ENCODE data around the gene GNAL. TPM values are rescaled to one million over a fixed set of nuclear protein-coding genes. Genes with fewer than 3 reads are reported as not detected.

Gene GNAL
- total and polyA plus RNA-seq, 3 donors from 2014 or later = 11.6 to 12.8 (median 12.1) TPM

DNA sequence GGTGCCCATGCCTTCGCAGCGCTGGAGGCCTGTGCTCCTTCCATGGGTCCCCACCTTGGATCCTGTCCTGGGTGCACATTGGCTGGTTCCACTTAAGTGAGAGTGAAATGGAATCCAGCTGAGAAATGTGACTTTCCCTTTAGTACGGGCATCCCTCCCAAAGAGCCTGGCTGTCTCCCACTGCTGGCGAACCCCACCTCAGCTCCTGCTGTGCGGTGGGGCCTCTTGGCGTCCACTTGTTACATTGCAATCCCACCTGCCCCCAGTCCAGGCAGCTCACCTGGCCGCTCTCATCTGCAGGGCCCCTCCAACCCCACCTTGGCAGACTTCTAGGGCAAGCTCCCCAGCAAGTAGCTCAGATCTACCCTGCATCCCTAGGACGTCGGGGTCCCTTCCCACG, 35.5 kb upstream of the GNAL start:
- H3K27ac ChIP-seq = no peak overlapping the region
- peaks cover 3% of the 10 kb centered on the region for H3K4me1 ChIP-seq
- no peaks in the 10 kb centered on the region for H3K9me3 ChIP-seq
- H3K36me3 ChIP-seq (ENCODE audit: low read depth, missing control alignments) = no peaks in the 10 kb centered on the region
- intact Hi-C loops (cut with DNase I; ENCODE audit: low total_unique reads) = no loop called here
- 81 to 86% methylated on average over 10 of the region's 10 CpGs for WGBS, 2 donors
- TF ChIP-seq, protein P1, sequence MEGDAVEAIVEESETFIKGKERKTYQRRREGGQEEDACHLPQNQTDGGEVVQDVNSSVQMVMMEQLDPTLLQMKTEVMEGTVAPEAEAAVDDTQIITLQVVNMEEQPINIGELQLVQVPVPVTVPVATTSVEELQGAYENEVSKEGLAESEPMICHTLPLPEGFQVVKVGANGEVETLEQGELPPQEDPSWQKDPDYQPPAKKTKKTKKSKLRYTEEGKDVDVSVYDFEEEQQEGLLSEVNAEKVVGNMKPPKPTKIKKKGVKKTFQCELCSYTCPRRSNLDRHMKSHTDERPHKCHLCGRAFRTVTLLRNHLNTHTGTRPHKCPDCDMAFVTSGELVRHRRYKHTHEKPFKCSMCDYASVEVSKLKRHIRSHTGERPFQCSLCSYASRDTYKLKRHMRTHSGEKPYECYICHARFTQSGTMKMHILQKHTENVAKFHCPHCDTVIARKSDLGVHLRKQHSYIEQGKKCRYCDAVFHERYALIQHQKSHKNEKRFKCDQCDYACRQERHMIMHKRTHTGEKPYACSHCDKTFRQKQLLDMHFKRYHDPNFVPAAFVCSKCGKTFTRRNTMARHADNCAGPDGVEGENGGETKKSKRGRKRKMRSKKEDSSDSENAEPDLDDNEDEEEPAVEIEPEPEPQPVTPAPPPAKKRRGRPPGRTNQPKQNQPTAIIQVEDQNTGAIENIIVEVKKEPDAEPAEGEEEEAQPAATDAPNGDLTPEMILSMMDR (IDR thresholded peaks at IDR 0.05) = no peak
- no peak for TF ChIP-seq POLR2A (IDR thresholded peaks at IDR 0.05)
- no peak overlapping the region for H3K4me3 ChIP-seq
- DNase-seq = no peak
- H3K27me3 ChIP-seq = no peaks in the 10 kb centered on the region

DNA sequence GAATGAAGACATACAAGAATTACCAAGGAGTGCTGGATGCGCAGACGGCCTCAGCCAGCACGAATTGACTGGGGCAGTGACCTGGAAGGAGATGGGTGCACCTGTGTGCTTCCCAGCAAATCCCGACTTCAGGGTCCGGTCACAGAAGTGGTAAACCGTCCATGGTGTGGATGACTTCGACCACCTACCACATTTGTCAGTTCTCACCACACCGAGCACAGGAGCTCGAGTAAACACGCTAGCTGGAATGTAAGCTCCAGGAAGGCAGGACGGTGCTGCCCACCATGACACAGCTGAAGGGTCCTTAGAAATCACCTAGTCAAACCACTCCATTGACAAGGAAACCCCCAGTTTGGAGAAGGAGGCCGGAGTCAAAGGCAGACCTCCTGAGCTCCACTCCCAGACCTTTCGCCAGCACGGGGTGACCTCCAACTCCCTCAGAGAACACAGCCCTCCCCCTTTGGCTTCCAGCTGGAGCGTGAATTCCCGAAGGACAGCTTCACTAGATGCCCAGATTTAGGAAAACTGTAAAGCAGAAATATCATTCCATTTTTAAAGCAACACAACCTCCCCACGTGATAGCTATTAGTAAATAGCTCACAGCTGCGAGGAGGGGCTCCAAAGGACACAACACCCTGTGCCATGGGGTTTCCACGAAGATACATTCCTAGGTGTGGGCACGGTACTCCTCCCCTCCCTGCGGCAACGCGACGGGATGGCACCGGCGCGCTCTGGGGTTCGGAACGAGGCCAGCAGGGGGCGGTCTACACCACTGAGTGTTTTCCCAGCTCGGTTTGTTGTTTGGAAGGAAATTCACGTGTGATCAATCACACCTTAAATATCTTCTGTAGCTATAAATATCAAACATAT, 34.1 kb upstream of the GNAL start:
- no peaks in the 10 kb centered on the region for H3K9me3 ChIP-seq
- peak overlapping the region in 1 of 2 donors; percentile 26 for H3K4me3 ChIP-seq
- no peaks in the 10 kb centered on the region for H3K36me3 ChIP-seq (ENCODE audit: low read depth, missing control alignments)
- TF ChIP-seq, protein P1 (IDR thresholded peaks at IDR 0.05) = peak; percentile 41 to 83 (median 65)
- no peak for TF ChIP-seq POLR2A (IDR thresholded peaks at IDR 0.05)
- no peak overlapping the region for H3K27ac ChIP-seq
- 25 to 32% methylated on average over 32 of the region's 32 CpGs for WGBS, 2 donors
- H3K27me3 ChIP-seq = no peaks in the 10 kb centered on the region
- intact Hi-C loops (cut with DNase I; ENCODE audit: low total_unique reads) = no loop called here
- DNase-seq = peak; percentile 72
- H3K4me1 ChIP-seq = peaks cover 3% of the 10 kb centered on the region

DNA sequence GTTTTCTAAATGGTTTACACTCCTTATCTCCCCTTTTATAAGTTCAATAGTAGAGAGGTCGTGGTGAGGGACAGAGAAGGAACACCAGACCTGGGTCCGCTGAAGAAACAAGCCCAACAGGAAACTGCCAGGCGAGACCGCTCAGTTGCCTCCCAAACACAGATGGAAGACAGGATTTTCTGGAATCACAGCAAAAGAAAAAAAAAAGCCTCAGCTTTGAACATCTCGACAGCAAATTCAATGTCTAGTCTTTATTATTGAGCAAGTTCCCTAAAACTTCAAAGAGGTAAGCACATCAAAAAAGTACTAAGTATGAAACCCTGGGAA, 33.5 kb upstream of the GNAL start:
- H3K9me3 ChIP-seq = no peaks in the 10 kb centered on the region
- TF ChIP-seq POLR2A (IDR thresholded peaks at IDR 0.05) = no peak
- TF ChIP-seq, protein P1 (IDR thresholded peaks at IDR 0.05) = peak in 1 of 3 experiments; percentile 3
- peaks cover 3% of the 10 kb centered on the region for H3K4me1 ChIP-seq
- no peaks in the 10 kb centered on the region for H3K27me3 ChIP-seq
- no peak overlapping the region for H3K4me3 ChIP-seq
- intact Hi-C loops (cut with DNase I; ENCODE audit: low total_unique reads) = no loop called here
- no peak for DNase-seq
- WGBS, 2 donors = 18 to 23% methylated on average over 5 of the region's 5 CpGs
- no peaks in the 10 kb centered on the region for H3K36me3 ChIP-seq (ENCODE audit: low read depth, missing control alignments)
- no peak overlapping the region for H3K27ac ChIP-seq

DNA sequence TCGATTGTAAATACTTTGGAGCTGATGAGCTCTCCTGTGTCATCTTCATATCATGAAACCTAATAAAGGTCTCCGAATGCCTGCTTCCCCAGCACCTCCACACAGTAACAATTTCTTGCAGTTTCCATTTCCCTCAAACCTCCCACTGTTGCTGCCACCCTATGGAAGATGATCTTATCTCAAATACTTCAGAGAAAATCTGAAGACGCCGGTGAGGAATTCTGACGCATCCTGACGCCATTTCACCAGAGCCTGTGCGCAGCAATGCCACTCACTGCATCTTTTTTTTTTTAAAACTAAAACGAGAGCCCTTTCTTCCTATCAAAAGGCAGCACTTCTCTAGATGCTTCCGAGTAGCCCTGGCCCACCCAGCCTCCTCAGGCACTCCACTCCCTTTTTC, 31.9 kb upstream of the GNAL start:
- H3K9me3 ChIP-seq = no peaks in the 10 kb centered on the region
- peaks cover 3% of the 10 kb centered on the region for H3K4me1 ChIP-seq
- TF ChIP-seq, protein P1 (IDR thresholded peaks at IDR 0.05) = no peak
- TF ChIP-seq POLR2A (IDR thresholded peaks at IDR 0.05) = no peak
- H3K27ac ChIP-seq = no peak overlapping the region
- intact Hi-C loops (cut with DNase I; ENCODE audit: low total_unique reads) = no loop called here
- no peaks in the 10 kb centered on the region for H3K27me3 ChIP-seq
- 83% methylated on average over 9 of the region's 9 CpGs for WGBS, 2 donors
- H3K36me3 ChIP-seq (ENCODE audit: low read depth, missing control alignments) = no peaks in the 10 kb centered on the region
- DNase-seq = no peak
- H3K4me3 ChIP-seq = no peak overlapping the region

DNA sequence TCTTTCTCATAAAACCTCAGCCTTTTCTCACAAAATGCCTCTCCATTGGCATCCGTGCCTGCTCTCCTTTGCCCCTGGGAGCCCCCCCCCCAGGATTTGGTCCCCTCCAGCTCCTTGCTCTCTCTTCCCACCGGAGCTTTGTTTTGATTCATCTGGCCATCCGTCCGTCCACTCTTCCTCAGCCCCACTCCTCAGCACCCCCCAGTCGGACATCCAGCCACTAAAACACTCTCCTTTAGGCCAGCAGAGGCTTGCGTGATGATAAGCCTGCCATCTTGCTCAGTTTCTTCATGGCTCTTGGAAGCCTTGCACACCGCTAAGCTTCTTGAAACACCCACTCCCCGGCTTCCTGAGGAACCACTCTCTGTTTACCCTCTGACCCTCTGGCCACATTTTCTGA, 31.5 kb upstream of the GNAL start:
- Histone ChIP-seq H3K4me3 (no peak overlapping the region), H3K9me3 (no peaks in the 10 kb centered on the region), H3K36me3 (ENCODE audit: low read depth, missing control alignments) (no peaks in the 10 kb centered on the region), H3K27ac (no peak overlapping the region), H3K4me1 (peaks cover 3% of the 10 kb centered on the region), H3K27me3 (no peaks in the 10 kb centered on the region)
- TF ChIP-seq, protein P1 (IDR thresholded peaks at IDR 0.05) = no peak
- no peak for TF ChIP-seq POLR2A (IDR thresholded peaks at IDR 0.05)
- 82 to 91% methylated on average over 8 of the region's 8 CpGs for WGBS, 2 donors
- no peak for DNase-seq
- intact Hi-C loops (cut with DNase I; ENCODE audit: low total_unique reads) = no loop called here

All from testis (tissue), 3 donors.